ENCODE data around the gene IFFO2. TPM values are rescaled to one million over a fixed set of nuclear protein-coding genes. Genes with fewer than 3 reads are reported as not detected.
A peak's percentile ranks its signal among the peaks of the same experiment; 100 is the strongest.

IFFO2 gene
- total and polyA plus RNA-seq, 10 of the 15 experiments (the other 5 are each of a cell fraction or from before 2014, with no cell fraction given) = 1.2 to 18.4 (median 6.7) TPM

DNA sequence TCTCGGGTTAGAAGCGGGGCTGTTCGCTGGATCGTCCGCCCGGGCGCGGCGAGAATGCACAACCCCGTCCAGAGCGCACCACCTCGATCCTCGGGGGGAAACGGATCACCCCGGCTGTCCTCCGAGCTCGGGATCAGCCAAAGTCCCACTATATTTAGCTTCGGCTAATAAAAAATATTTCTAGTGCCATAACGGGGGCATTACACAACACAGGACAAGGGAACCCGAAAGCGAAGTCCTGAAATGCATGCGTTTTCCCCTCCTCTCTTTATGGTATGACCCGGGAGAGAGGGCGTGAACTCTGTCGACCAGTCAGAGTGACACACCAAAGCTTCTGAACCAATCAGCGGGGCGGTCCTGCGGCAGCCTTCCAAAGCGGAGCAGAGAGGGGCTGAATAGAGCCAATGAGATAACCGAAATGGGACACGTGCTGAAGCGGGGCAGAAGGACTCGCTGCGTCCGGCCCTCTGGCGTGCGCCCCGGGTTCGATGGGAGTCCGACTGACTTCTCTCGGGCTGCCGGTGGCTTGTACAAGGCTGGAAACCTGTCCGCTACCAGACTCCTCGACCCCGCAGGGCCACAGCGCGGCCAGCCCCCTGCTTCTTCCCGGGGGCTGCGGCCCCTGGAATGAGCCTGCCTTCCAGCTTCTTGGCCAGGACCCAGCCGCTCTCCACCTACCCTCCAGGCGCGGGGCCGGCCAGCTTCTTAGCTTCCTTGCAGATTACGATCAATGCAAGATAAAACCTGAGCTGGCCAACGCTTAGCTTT, 53.8 kb downstream of the IFFO2 start, which contains the start of gene ALDH4A1 (continued):
- TF ChIP-seq, protein P1, sequence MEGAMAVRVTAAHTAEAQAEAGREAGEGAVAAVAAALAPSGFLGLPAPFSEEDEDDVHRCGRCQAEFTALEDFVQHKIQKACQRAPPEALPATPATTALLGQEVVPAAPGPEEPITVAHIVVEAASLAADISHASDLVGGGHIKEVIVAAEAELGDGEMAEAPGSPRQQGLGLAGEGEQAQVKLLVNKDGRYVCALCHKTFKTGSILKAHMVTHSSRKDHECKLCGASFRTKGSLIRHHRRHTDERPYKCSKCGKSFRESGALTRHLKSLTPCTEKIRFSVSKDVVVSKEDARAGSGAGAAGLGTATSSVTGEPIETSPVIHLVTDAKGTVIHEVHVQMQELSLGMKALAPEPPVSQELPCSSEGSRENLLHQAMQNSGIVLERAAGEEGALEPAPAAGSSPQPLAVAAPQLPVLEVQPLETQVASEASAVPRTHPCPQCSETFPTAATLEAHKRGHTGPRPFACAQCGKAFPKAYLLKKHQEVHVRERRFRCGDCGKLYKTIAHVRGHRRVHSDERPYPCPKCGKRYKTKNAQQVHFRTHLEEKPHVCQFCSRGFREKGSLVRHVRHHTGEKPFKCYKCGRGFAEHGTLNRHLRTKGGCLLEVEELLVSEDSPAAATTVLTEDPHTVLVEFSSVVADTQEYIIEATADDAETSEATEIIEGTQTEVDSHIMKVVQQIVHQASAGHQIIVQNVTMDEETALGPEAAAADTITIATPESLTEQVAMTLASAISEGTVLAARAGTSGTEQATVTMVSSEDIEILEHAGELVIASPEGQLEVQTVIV (IDR thresholded peaks at IDR 0.05; ENCODE audit: borderline replicate concordance, partially characterized antibody) = peak; percentile 77
- TF ChIP-seq TCF12 (IDR thresholded peaks at IDR 0.05; ENCODE audit: low read depth, low read length) (0 out of 2 replicates have a peak, but pooled peaks have one; percentile 17), BCL11A (IDR thresholded peaks at IDR 0.05; ENCODE audit: low read depth, low read length) (no peak), ZNF384 (IDR thresholded peaks at IDR 0.05; ENCODE audit: borderline replicate concordance, low read depth, low read length) (no peak), RCOR1 (conservative IDR thresholded peaks at IDR 0.05; ENCODE audit: low read depth, low read length) (0 out of 2 replicates have a peak, but pooled peaks have one; percentile 46), STAT3 (IDR thresholded peaks at IDR 0.05; ENCODE audit: low read depth, low read length) (no peak), EED (IDR thresholded peaks at IDR 0.05; ENCODE audit: low read depth) (no peak), EGR1 (IDR thresholded peaks at IDR 0.05; ENCODE audit: borderline replicate concordance in 1 of 2, low read depth in 2 of 2, low read length in 2 of 2) (no peak), NR2C2 (IDR thresholded peaks at IDR 0.05; ENCODE audit: borderline replicate concordance, control insufficient read depth, insufficient read length, low read depth) (no peak), SREBF1 (IDR thresholded peaks at IDR 0.05; ENCODE audit: low read length) (peak; percentile 99), SMAD1 (IDR thresholded peaks at IDR 0.05; ENCODE audit: low read depth, partially characterized antibody) (no peak), SUPT20H (IDR thresholded peaks at IDR 0.05; ENCODE audit: borderline replicate concordance, control insufficient read depth, low read depth, low read length) (no peak), ESRRA (IDR thresholded peaks at IDR 0.05; ENCODE audit: low read length) (no peak), JUND (IDR thresholded peaks at IDR 0.05; ENCODE audit: low read depth, low read length) (peak; percentile 99), SMARCA5 (IDR thresholded peaks at IDR 0.05) (peak; percentile 19; the same call in 1 of the 2 replicates), ASH2L (IDR thresholded peaks at IDR 0.05; ENCODE audit: borderline replicate concordance, low read depth) (0 out of 2 replicates have a peak, but pooled peaks have one; percentile 9), ZNF24 (IDR thresholded peaks at IDR 0.05) (no peak), GABPA (IDR thresholded peaks at IDR 0.05; ENCODE audit: low read depth) (no peak)
- TF ChIP-seq, protein P2, sequence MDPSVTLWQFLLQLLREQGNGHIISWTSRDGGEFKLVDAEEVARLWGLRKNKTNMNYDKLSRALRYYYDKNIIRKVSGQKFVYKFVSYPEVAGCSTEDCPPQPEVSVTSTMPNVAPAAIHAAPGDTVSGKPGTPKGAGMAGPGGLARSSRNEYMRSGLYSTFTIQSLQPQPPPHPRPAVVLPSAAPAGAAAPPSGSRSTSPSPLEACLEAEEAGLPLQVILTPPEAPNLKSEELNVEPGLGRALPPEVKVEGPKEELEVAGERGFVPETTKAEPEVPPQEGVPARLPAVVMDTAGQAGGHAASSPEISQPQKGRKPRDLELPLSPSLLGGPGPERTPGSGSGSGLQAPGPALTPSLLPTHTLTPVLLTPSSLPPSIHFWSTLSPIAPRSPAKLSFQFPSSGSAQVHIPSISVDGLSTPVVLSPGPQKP (IDR thresholded peaks at IDR 0.05; ENCODE audit: low read depth, low read length) = 0 out of 2 replicates have a peak, but pooled peaks have one; percentile 32
- TF ChIP-seq, protein P3, sequence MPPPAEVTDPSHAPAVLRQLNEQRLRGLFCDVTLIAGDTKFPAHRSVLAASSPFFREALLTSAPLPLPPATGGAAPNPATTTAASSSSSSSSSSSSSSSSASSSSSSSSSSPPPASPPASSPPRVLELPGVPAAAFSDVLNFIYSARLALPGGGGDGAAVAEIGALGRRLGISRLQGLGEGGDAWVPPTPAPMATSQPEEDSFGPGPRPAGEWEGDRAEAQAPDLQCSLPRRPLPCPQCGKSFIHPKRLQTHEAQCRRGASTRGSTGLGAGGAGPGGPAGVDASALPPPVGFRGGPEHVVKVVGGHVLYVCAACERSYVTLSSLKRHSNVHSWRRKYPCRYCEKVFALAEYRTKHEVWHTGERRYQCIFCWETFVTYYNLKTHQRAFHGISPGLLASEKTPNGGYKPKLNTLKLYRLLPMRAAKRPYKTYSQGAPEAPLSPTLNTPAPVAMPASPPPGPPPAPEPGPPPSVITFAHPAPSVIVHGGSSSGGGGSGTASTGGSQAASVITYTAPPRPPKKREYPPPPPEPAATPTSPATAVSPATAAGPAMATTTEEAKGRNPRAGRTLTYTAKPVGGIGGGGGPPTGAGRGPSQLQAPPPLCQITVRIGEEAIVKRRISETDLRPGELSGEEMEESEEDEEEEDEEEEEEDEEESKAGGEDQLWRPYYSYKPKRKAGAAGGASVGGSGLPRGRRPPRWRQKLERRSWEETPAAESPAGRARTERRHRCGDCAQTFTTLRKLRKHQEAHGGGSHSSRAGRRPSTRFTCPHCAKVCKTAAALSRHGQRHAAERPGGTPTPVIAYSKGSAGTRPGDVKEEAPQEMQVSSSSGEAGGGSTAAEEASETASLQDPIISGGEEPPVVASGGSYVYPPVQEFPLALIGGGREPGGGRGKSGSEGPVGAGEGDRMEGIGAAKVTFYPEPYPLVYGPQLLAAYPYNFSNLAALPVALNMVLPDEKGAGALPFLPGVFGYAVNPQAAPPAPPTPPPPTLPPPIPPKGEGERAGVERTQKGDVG (CRISPR knock-in tag; IDR thresholded peaks at IDR 0.05) = no peak
- TF ChIP-seq, protein P4, sequence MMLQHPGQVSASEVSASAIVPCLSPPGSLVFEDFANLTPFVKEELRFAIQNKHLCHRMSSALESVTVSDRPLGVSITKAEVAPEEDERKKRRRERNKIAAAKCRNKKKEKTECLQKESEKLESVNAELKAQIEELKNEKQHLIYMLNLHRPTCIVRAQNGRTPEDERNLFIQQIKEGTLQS (IDR thresholded peaks at IDR 0.05; ENCODE audit: borderline replicate concordance, extremely low read depth, low read depth, low read length) = peak; percentile 76; the same call in 1 of the 2 replicates

Data from GM12878 (cell line).